Measurements from ENCODE around the gene NDFIP2. TPM values are rescaled to one million over a fixed set of nuclear protein-coding genes. Genes with fewer than 3 reads are reported as not detected.

The NDFIP2 gene
- total RNA-seq, 3 donors from 2014 or later (not counting 1 experiment from before 2014, with no cell fraction given) = 2.6 to 9.6 (median 3.6) TPM

DNA sequence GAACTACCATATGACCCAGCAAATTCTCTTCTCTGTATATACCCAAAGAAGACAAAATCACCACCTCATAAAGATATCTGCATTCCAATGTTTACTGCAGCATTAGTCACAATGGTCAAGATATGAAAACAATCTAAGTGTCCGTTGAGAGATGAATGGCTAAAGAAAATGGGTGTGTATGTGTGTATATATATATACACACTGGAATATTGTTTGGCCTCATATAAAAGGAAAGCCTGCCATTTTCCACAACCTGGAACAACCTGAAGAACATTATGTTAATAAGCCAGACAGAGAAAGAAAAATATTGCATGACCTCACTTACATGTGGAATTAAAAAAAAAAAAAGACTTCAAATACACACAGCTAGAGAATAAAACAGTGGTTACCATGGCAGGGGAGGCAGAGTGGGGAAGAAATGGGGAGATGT lies 45.4 kb upstream of the NDFIP2 start:
- no peaks in the 10 kb centered on the region for H3K27me3 Mint-ChIP-seq (ENCODE audit: low read depth in 2 of 2)
- no peaks in the 10 kb centered on the region for H3K9me3 ChIP-seq (ENCODE audit: control insufficient read depth, insufficient read depth, low read length)
- no peak overlapping the region for H3K27ac Mint-ChIP-seq
- no peak overlapping the region for H3K4me3 ChIP-seq (ENCODE audit: low read length)
- H3K36me3 ChIP-seq (ENCODE audit: control insufficient read depth, insufficient read depth, low read length) = no peaks in the 10 kb centered on the region
- WGBS (ENCODE audit: insufficient coverage) = no CpG with 5 or more reads among the region's 1 CpG
- no peak overlapping the region for H3K27ac ChIP-seq (ENCODE audit: low read length)
- no peak overlapping the region for H3K4me3 Mint-ChIP-seq
- intact Hi-C loops (cut with micrococcal nuclease) = no loop called here
- ATAC-seq = no peak
- DNase-seq = no peak
- no peaks in the 10 kb centered on the region for H3K27me3 ChIP-seq (ENCODE audit: control insufficient read depth, insufficient read depth, low read length)
- TF ChIP-seq, protein P1, sequence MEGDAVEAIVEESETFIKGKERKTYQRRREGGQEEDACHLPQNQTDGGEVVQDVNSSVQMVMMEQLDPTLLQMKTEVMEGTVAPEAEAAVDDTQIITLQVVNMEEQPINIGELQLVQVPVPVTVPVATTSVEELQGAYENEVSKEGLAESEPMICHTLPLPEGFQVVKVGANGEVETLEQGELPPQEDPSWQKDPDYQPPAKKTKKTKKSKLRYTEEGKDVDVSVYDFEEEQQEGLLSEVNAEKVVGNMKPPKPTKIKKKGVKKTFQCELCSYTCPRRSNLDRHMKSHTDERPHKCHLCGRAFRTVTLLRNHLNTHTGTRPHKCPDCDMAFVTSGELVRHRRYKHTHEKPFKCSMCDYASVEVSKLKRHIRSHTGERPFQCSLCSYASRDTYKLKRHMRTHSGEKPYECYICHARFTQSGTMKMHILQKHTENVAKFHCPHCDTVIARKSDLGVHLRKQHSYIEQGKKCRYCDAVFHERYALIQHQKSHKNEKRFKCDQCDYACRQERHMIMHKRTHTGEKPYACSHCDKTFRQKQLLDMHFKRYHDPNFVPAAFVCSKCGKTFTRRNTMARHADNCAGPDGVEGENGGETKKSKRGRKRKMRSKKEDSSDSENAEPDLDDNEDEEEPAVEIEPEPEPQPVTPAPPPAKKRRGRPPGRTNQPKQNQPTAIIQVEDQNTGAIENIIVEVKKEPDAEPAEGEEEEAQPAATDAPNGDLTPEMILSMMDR (IDR thresholded peaks at IDR 0.05) = no peak
- no peaks in the 10 kb centered on the region for H3K36me3 Mint-ChIP-seq
- H3K9me3 Mint-ChIP-seq = no peaks in the 10 kb centered on the region
- H3K4me1 ChIP-seq (ENCODE audit: control insufficient read depth, insufficient read depth, low read length) = no peaks in the 10 kb centered on the region
- no peaks in the 10 kb centered on the region for H3K4me1 Mint-ChIP-seq

DNA sequence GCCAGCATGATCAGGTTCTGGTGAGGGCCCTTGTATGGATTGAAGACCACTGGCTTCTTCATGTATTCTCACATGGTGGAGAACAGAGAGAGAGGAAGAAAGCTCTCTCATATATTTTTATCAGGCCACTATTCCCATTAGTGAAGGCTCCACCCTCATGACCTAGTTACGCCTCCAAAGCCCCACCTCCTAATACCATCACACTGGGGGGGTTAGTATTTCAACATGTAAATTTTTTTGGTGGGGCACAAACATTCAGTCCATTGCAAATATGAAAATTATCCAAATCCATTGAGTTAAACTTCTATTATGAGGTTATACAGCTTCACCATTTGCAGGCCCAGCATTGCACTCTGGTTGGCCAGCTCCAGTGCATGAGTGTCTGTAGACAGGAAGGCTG lies 41.7 kb upstream of the NDFIP2 start:
- no peaks in the 10 kb centered on the region for H3K36me3 ChIP-seq (ENCODE audit: control insufficient read depth, insufficient read depth, low read length)
- no peaks in the 10 kb centered on the region for H3K4me1 ChIP-seq (ENCODE audit: control insufficient read depth, insufficient read depth, low read length)
- no peak overlapping the region for H3K4me3 ChIP-seq (ENCODE audit: low read length)
- Mint-ChIP-seq H3K27ac (no peak overlapping the region), H3K4me3 (no peak overlapping the region), H3K36me3 (no peaks in the 10 kb centered on the region), H3K9me3 (no peaks in the 10 kb centered on the region), H3K4me1 (no peaks in the 10 kb centered on the region), H3K27me3 (ENCODE audit: low read depth in 2 of 2) (no peaks in the 10 kb centered on the region)
- intact Hi-C loops (cut with micrococcal nuclease) = no loop called here
- TF ChIP-seq, protein P1 (IDR thresholded peaks at IDR 0.05) = no peak
- H3K27ac ChIP-seq (ENCODE audit: low read length) = no peak overlapping the region
- DNase-seq (no peak), ATAC-seq (no peak)
- WGBS (ENCODE audit: insufficient coverage) = no CpG with 5 or more reads among the region's 1 CpG
- H3K9me3 ChIP-seq (ENCODE audit: control insufficient read depth, insufficient read depth, low read length) = no peaks in the 10 kb centered on the region
- no peaks in the 10 kb centered on the region for H3K27me3 ChIP-seq (ENCODE audit: control insufficient read depth, insufficient read depth, low read length)

DNA sequence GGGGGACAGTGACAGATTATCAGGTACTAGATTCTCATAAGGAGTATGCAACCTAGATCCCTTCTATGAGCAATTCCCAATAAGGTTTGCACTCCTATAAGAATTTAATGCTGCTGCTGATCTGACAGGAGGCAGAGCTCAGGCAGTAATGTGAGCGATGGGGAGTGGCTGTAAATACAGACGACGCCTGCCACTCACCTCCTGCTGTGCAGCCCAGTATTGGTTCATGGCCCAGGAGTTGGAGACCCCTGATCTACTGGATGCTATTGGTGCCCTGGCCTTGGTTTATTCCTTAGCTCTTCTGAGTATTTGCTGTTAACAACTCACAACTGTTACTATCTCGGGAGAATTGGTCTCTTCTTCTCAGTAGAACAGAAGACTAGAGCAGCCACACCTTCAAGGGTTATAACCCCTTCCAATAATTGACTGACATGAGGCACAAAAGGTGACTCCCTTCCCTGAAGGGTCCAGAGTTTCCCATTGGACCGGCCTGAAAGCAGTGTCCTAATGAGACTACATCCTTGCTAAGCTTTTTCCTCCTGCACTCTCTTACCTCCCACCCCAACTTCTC lies 39.9 kb upstream of the NDFIP2 start:
- 96% methylated on average over 5 of the region's 5 CpGs for WGBS (ENCODE audit: insufficient coverage)
- intact Hi-C loops (cut with micrococcal nuclease) = no loop called here
- H3K4me1 ChIP-seq (ENCODE audit: control insufficient read depth, insufficient read depth, low read length) = peaks cover 4% of the 10 kb centered on the region
- no peak overlapping the region for H3K4me3 Mint-ChIP-seq
- H3K27me3 Mint-ChIP-seq (ENCODE audit: low read depth in 2 of 2) = no peaks in the 10 kb centered on the region
- H3K4me1 Mint-ChIP-seq = peaks cover 3 to 6% of the 10 kb centered on the region in 2 donors
- H3K27me3 ChIP-seq (ENCODE audit: control insufficient read depth, insufficient read depth, low read length) = no peaks in the 10 kb centered on the region
- no peaks in the 10 kb centered on the region for H3K9me3 Mint-ChIP-seq
- H3K27ac ChIP-seq (ENCODE audit: low read length) = no peak overlapping the region
- no peak for DNase-seq
- no peak for ATAC-seq
- TF ChIP-seq, protein P1 (IDR thresholded peaks at IDR 0.05) = no peak
- no peaks in the 10 kb centered on the region for H3K9me3 ChIP-seq (ENCODE audit: control insufficient read depth, insufficient read depth, low read length)
- no peaks in the 10 kb centered on the region for H3K36me3 Mint-ChIP-seq
- H3K27ac Mint-ChIP-seq = no peak overlapping the region
- H3K4me3 ChIP-seq (ENCODE audit: low read length) = no peak overlapping the region
- H3K36me3 ChIP-seq (ENCODE audit: control insufficient read depth, insufficient read depth, low read length) = no peaks in the 10 kb centered on the region

DNA sequence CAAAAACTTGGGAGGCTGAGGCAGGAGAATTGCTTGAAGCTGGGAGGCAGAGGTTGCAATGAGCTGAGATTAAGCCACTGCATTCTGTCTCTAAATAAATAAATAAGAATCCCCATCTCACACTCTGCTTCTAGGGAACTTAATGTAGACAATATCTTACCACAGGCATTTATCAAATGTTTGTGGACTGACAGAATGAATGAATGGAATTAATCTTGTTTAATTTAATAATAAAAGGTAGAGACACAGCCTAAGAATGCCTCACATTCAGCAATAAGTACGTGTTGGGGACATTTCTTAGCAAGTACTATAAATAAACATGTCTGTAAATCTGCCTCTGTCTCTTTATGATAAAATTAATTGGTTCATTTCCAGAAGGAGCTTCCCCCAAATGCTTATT lies 38.7 kb upstream of the NDFIP2 start:
- no peaks in the 10 kb centered on the region for H3K27me3 Mint-ChIP-seq (ENCODE audit: low read depth in 2 of 2)
- no peak overlapping the region for H3K27ac ChIP-seq (ENCODE audit: low read length)
- peaks cover 12 to 14% of the 10 kb centered on the region in 2 donors for H3K4me1 Mint-ChIP-seq
- ATAC-seq (no peak), DNase-seq (no peak)
- H3K27ac Mint-ChIP-seq = no peak overlapping the region
- H3K9me3 ChIP-seq (ENCODE audit: control insufficient read depth, insufficient read depth, low read length) = no peaks in the 10 kb centered on the region
- H3K9me3 Mint-ChIP-seq = no peaks in the 10 kb centered on the region
- TF ChIP-seq, protein P1 (IDR thresholded peaks at IDR 0.05) = no peak
- WGBS (ENCODE audit: insufficient coverage) = no CpG with 5 or more reads among the region's 1 CpG
- no peaks in the 10 kb centered on the region for H3K27me3 ChIP-seq (ENCODE audit: control insufficient read depth, insufficient read depth, low read length)
- no peak overlapping the region for H3K4me3 ChIP-seq (ENCODE audit: low read length)
- no peaks in the 10 kb centered on the region for H3K36me3 ChIP-seq (ENCODE audit: control insufficient read depth, insufficient read depth, low read length)
- intact Hi-C loops (cut with micrococcal nuclease) = no loop called here
- peaks cover 8% of the 10 kb centered on the region for H3K4me1 ChIP-seq (ENCODE audit: control insufficient read depth, insufficient read depth, low read length)
- no peak overlapping the region for H3K4me3 Mint-ChIP-seq
- H3K36me3 Mint-ChIP-seq = no peaks in the 10 kb centered on the region
